SK-MEL-5 (cell line): Measurements from ENCODE around the gene UTY. TPM values are rescaled to one million over a fixed set of nuclear protein-coding genes. Genes with fewer than 3 reads are reported as not detected.

Experiments
- DNase-seq: peaks from one replicate; pipeline ENCODE4 v3.0.0-alpha.2; 2016; ENCODE audit warnings: low read depth, low spot score
- in situ Hi-C: cut with HindIII; loops from 2 replicates; pipeline ENCODE4 v1.10.0; 2016; ENCODE audit warnings: low sequenced_read_pairs, high pct_unique_total_duplicates, low pct_unique_long_range_greater_than_20kb
- total RNA-seq: library from RNA; depleted of rRNA; stranded (reverse); fragments of >200 nt; shearing (Covaris generic); gene quantifications from 2 replicates; pipeline ENCODE4 v1.2.3, GENCODE V29; 2014; rRNA removed

UTY gene
- total RNA-seq, 1 experiment from 2014 or later = not detected

GRCh38 chrY:13233118-13233517 is 246.7 kb downstream of the UTY start:
- DNase-seq = no peak
- in situ Hi-C loops = no loop called here

- in situ Hi-C loops = no loop called here
These were observed 252.4 kb downstream of the UTY start for GRCh38 chrY:13227354-13227953.

DNA sequence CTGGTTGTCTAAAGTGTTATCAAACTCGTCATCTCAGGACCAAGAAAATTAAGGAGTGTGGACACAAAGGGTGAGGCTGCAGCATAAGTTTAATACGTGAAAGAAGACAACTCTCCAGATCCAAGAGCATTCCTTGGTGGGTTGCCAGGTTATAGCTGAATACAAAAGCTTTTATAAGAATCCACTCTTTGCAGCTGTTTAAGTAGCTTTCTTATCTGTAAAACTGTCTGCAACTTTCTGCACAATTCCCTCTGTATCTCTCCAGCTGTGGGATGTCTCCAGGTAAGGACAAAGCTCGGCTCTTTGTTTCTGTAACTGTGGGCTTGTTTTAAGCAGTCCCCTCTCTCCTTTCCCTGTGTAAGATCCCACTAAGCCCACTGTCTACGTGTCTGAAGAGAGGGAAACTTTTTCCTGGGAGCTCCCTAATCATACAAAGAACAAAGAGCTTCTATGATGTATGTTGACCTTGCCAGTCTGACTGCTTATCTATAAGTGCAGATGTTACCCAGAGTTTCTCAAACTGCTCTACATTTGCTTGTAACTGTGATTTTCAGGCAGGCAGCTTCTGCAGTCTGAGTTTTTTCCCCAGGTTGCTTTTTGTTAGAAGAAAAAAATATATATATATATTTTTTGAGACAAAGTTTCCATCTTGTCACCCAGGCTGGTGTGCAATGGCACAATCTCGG is 268.7 kb downstream of the UTY start:
- DNase-seq = no peak
- in situ Hi-C loops = no loop called here

More at GRCh38 chrY:13227354-13227953, 252.4 kb downstream of the UTY start:
- DNase-seq = no peak

DNA sequence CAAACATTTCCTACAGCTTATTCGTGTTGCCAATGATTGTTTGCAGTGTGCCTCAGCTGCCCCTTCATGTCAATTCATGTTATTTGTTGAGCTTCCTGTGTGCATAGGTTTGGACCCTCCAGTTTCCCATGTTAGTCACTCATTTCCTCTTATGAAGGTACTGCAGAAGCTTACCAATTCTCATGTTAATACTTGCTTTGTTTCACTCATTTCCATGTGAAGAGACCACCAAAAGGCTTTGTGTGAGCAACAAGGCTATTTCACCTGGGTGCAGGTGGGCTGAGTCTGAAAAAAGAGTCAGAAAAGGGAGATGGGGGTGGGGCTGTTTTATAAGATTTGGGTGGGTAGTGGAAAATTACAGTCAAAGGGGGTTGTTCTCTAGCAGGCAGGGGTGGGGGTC is 274.6 kb downstream of the UTY start:
- in situ Hi-C loops = no loop called here
- no peak for DNase-seq

Other genes with a start within 250 kb of the UTY start
- gene TMSB4Y, start 223.9 kb upstream of the UTY start, total RNA-seq = not detected in 2 replicates